ENCODE measurements around the gene IMPA2.

DNA sequence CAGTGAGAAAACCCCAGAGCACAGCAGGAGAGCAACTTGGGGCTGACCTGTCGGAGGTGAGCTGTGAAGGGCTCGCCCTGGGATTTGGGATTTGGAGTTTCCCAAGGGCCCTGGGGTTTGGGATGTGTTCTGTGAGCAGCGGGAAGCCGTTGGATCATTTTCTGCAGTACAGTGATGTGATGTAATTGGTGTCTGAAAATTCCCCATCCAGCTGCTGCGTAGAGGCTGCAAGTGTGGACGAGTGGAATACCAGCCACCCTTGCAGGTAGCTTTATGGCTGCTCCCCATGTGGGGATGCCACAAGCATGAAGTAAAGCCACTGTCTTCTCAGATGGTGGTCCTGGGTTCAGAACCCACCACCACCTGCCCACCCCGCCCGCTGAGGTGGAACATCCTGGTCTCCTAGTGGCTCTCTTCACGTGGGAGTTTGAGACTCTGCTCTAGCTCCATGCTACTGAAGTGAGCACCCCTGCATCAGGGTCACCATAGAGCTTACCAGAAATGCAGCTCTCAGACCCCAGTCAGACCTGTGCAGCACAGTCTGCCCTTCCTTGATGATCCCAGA is 15.0 kb downstream of the IMPA2 start:
- TF ChIP-seq GATA2 (IDR thresholded peaks at IDR 0.05; ENCODE audit: low read depth, low read length) (no peak), GATA3 (IDR thresholded peaks at IDR 0.05; ENCODE audit: low read depth, low read length) (no peak)

All from SH-SY5Y (cell line).